ENCODE measurements around the gene CYP19A1. TPM values are rescaled to one million over a fixed set of nuclear protein-coding genes. Genes with fewer than 3 reads are reported as not detected.

Gene CYP19A1
- total RNA-seq, 1 experiment from 2014 or later = not detected

- H3K4me3 ChIP-seq (replicated peaks in 1 of 2; ENCODE audit: low read depth in 1 of 2, low read length in 2 of 2) = no peak within 1 kb of the TSS
- POLR2A ChIA-PET = no interaction called here
Observed at GRCh38 chr15:51341366-51342226, 3.2 kb upstream of the CYP19A1 start, which contains the start of gene GLDN. GLDN (plus strand) TSS chr15:51341655; CDS start chr15:51341685, 30 bp downstream.

More at GRCh38 chr15:51341366-51342226, 3.2 kb upstream of the CYP19A1 start, which contains the start of gene GLDN:
- Histone ChIP-seq H3K27ac (ENCODE audit: low read depth, low read length) (no peak within 1 kb of the TSS), H3K79me2 (ENCODE audit: insufficient read depth, low read length) (no peaks in the 10 kb centered on the region), H3K27me3 (ENCODE audit: insufficient read depth, low read length) (no peaks in the 10 kb centered on the region), H3K4me1 (ENCODE audit: control insufficient read depth in 1 of 2, insufficient read depth in 2 of 2, low read length in 2 of 2) (no peaks in the 10 kb centered on the region), H2AFZ (ENCODE audit: low read depth, low read length, poor library complexity, severe bottlenecking) (no peak within 1 kb of the TSS), H3K9me3 (ENCODE audit: control insufficient read depth in 1 of 2, insufficient read depth in 1 of 2, low read depth in 1 of 2, low read length in 2 of 2) (no peaks in the 10 kb centered on the region), H3K9ac (ENCODE audit: low read length) (no peak within 1 kb of the TSS), H3K4me2 (ENCODE audit: low read length) (no peak within 1 kb of the TSS), H4K20me1 (ENCODE audit: insufficient read depth) (no peaks in the 10 kb centered on the region), H3K36me3 (ENCODE audit: control insufficient read depth in 1 of 2, insufficient read depth in 2 of 2, low read length in 2 of 2) (no peaks in the 10 kb centered on the region), H3K9me2 (ENCODE audit: insufficient read depth) (no peaks in the 10 kb centered on the region)
- CTCF ChIA-PET = no interaction called here
- intact Hi-C loops (cut with micrococcal nuclease) = no loop called here
- BruUV-seq (replicated peaks) = no TSS peak
- RAD21 ChIA-PET (ENCODE audit: low non-redundant PET in 1 of 2, low total read pairs in 2 of 2, uncharacterized antibody in 2 of 2, unreplicated experiment in 2 of 2) = no interaction called here
- ATAC-seq (no peak), DNase-seq (ENCODE audit: low read depth, low spot score) (no peak)
- TF ChIP-seq POLR2AphosphoS5 (IDR thresholded peaks at IDR 0.05; ENCODE audit: low read depth, low read length) = no peak
- no peak for TF ChIP-seq ZBTB33 (IDR thresholded peaks at IDR 0.05; ENCODE audit: extremely low read depth, insufficient replicate concordance, low read length)
